ENCODE results near the gene TNIK.
"Not testable (repeated sequence)": the region's sequence is repeated elsewhere in the genome, so short reads cannot be mapped to it uniquely, and the experiment has no call there.

Gene TNIK

GRCh38 chr3:171371354-171371753 lies 88.9 kb downstream of the TNIK start:
- H3K79me2 ChIP-seq (ENCODE audit: insufficient read depth, low read length) = peaks cover 88% of the 10 kb centered on the region
- H3K4me1 ChIP-seq (ENCODE audit: insufficient read depth, low read length, poor library complexity, severe bottlenecking) = peaks cover 36% of the 10 kb centered on the region
- peaks cover 9% of the 10 kb centered on the region for H4K20me1 ChIP-seq (ENCODE audit: insufficient read depth, low read length, poor library complexity, severe bottlenecking)
- no peaks in the 10 kb centered on the region for H3F3A ChIP-seq (ENCODE audit: low read depth)
- no peaks in the 10 kb centered on the region for H3K27me3 ChIP-seq (ENCODE audit: insufficient read depth, low read length, poor library complexity, severe bottlenecking)
- 0 out of 2 replicates have a peak, but pooled peaks cover 11% of the 10 kb centered on the region for H3K36me3 ChIP-seq (ENCODE audit: insufficient read depth, low read length)
- H3K9me3 ChIP-seq (ENCODE audit: insufficient read depth, low read depth, low read length) = no peaks in the 10 kb centered on the region
- no peak overlapping the region for H3K4me2 ChIP-seq (ENCODE audit: low read depth, low read length, poor library complexity, severe bottlenecking)
- TF ChIP-seq CTCF (conservative IDR thresholded peaks at IDR 0.05; ENCODE audit: low read length) (no peak), EZH2phosphoT487 (IDR thresholded peaks at IDR 0.05; ENCODE audit: borderline replicate concordance) (no peak)
- H3K9ac ChIP-seq (ENCODE audit: low read depth, low read length, poor library complexity, severe bottlenecking) = no peak overlapping the region
- H2AFZ ChIP-seq (ENCODE audit: low read length) = no peak overlapping the region
- H3K4me3 ChIP-seq (ENCODE audit: low read length, poor library complexity, severe bottlenecking) = no peak overlapping the region
- H3K9me2 ChIP-seq (replicated peaks; ENCODE audit: low read depth, low read length) = no peaks in the 10 kb centered on the region

GRCh38 chr3:171369156-171369555 lies 91.0 kb downstream of the TNIK start:
- Histone ChIP-seq H3K9ac (ENCODE audit: low read depth, low read length, poor library complexity, severe bottlenecking) (no peak overlapping the region), H3K79me2 (ENCODE audit: insufficient read depth, low read length) (peaks cover 79% of the 10 kb centered on the region), H2AFZ (ENCODE audit: low read length) (no peak overlapping the region), H3K9me3 (ENCODE audit: insufficient read depth, low read depth, low read length) (no peaks in the 10 kb centered on the region), H4K20me1 (ENCODE audit: insufficient read depth, low read length, poor library complexity, severe bottlenecking) (peaks cover 5% of the 10 kb centered on the region), H3K4me3 (ENCODE audit: low read length, poor library complexity, severe bottlenecking) (no peak overlapping the region), H3K4me1 (ENCODE audit: insufficient read depth, low read length, poor library complexity, severe bottlenecking) (peaks cover 18% of the 10 kb centered on the region), H3K36me3 (ENCODE audit: insufficient read depth, low read length) (0 out of 2 replicates have a peak, but pooled peaks cover 11% of the 10 kb centered on the region), H3K4me2 (ENCODE audit: low read depth, low read length, poor library complexity, severe bottlenecking) (no peak overlapping the region), H3F3A (ENCODE audit: low read depth) (no peaks in the 10 kb centered on the region), H3K9me2 (replicated peaks; ENCODE audit: low read depth, low read length) (no peaks in the 10 kb centered on the region), H3K27me3 (ENCODE audit: insufficient read depth, low read length, poor library complexity, severe bottlenecking) (no peaks in the 10 kb centered on the region)
- TF ChIP-seq EZH2phosphoT487 (IDR thresholded peaks at IDR 0.05; ENCODE audit: borderline replicate concordance) (no peak), CTCF (conservative IDR thresholded peaks at IDR 0.05; ENCODE audit: low read length) (no peak)

GRCh38 chr3:171366738-171367137 lies 93.5 kb downstream of the TNIK start:
- Histone ChIP-seq H3K36me3 (ENCODE audit: insufficient read depth, low read length) (0 out of 2 replicates have a peak, but pooled peaks cover 11% of the 10 kb centered on the region), H3K79me2 (ENCODE audit: insufficient read depth, low read length) (peaks cover 78% of the 10 kb centered on the region), H3K4me2 (ENCODE audit: low read depth, low read length, poor library complexity, severe bottlenecking) (peak overlapping the region; percentile 26), H3K4me1 (ENCODE audit: insufficient read depth, low read length, poor library complexity, severe bottlenecking) (peaks cover 30% of the 10 kb centered on the region)
- H3K9me2 ChIP-seq (replicated peaks; ENCODE audit: low read depth, low read length); H3K27me3 ChIP-seq (ENCODE audit: insufficient read depth, low read length, poor library complexity, severe bottlenecking); H3K4me3 ChIP-seq (ENCODE audit: low read length, poor library complexity, severe bottlenecking); H3K9me3 ChIP-seq (ENCODE audit: insufficient read depth, low read depth, low read length); H3K9ac ChIP-seq (ENCODE audit: low read depth, low read length, poor library complexity, severe bottlenecking); H3F3A ChIP-seq (ENCODE audit: low read depth); H2AFZ ChIP-seq (ENCODE audit: low read length); H4K20me1 ChIP-seq (ENCODE audit: insufficient read depth, low read length, poor library complexity, severe bottlenecking): not testable (repeated sequence)

GRCh38 chr3:171366043-171366442 lies 94.2 kb downstream of the TNIK start:
- H3K9me3 ChIP-seq (ENCODE audit: insufficient read depth, low read depth, low read length) = no peaks in the 10 kb centered on the region
- 0 out of 2 replicates have a peak, but pooled peaks cover 11% of the 10 kb centered on the region for H3K36me3 ChIP-seq (ENCODE audit: insufficient read depth, low read length)
- peaks cover 3% of the 10 kb centered on the region for H4K20me1 ChIP-seq (ENCODE audit: insufficient read depth, low read length, poor library complexity, severe bottlenecking)
- no peak for TF ChIP-seq CTCF (conservative IDR thresholded peaks at IDR 0.05; ENCODE audit: low read length)
- TF ChIP-seq EZH2phosphoT487 (IDR thresholded peaks at IDR 0.05; ENCODE audit: borderline replicate concordance) = no peak
- no peaks in the 10 kb centered on the region for H3K9me2 ChIP-seq (replicated peaks; ENCODE audit: low read depth, low read length)
- H3K79me2 ChIP-seq (ENCODE audit: insufficient read depth, low read length) = peaks cover 78% of the 10 kb centered on the region
- no peak overlapping the region for H2AFZ ChIP-seq (ENCODE audit: low read length)
- H3K9ac ChIP-seq (ENCODE audit: low read depth, low read length, poor library complexity, severe bottlenecking) = no peak overlapping the region
- no peak overlapping the region for H3K4me2 ChIP-seq (ENCODE audit: low read depth, low read length, poor library complexity, severe bottlenecking)
- no peak overlapping the region for H3K4me3 ChIP-seq (ENCODE audit: low read length, poor library complexity, severe bottlenecking)
- peaks cover 30% of the 10 kb centered on the region for H3K4me1 ChIP-seq (ENCODE audit: insufficient read depth, low read length, poor library complexity, severe bottlenecking)
- no peaks in the 10 kb centered on the region for H3K27me3 ChIP-seq (ENCODE audit: insufficient read depth, low read length, poor library complexity, severe bottlenecking)
- H3F3A ChIP-seq (ENCODE audit: low read depth) = no peaks in the 10 kb centered on the region

All from Loucy (cell line).